Activated effector memory CD4-positive, alpha-beta T cell treated with Interleukin-2 at 50 U/mL for 16 hours (primary cell): Measurements from ENCODE around the gene MXI1.

Experiments used
- DNase-seq: peaks from one replicate; pipeline ENCODE4 v3.0.0-alpha.2; 2020

The MXI1 gene

DNA sequence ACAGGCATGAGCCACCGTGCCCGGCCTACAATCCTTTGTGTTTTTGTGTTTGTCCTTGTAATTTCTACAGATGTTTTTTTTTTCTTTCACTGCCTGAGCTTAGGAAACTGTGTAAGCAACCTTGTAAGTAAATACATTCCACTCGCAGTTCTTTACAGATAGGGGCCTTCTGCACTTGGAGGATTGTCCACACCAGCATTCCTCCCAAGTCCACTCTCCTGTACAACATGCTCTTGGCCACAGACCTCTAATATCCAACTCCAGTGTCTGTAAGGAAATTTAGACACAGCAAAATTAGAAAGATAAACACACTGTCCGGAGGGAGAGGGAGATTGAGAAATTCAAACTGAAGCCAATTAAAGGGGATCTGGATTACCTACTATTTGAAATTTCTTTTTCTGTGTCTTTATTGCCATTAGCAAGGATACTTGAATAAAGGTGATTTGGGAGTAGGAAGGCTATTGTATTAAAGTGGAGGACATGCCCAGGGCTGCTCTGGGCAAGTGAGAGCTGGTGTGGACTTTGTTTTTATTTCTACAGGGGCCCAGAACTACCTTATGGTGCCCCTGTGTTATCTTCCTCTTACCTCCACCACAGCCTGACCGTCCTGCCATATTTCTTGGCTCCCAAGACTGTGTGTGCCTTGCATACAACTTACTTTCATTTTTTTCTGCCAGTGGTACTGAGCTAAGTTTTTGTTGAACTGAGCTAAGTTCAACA lies 9.7 kb downstream of the MXI1 start:
- no peak for DNase-seq

DNA sequence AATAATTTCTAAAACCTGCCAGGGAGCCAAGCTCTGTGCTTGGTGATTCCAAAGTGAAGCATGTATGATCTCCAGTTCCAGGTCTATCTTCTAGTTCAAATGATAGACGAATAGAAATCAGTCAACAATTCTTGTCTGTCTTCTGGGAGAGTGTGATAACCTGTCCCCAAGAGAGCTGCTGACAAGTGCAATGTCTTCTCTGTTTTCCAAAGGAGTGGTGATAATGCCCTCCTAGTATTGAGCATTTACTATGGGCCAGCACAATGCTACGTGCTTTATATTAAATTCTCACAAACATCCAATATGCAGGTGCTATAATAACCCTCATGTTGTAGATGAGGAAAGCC lies 10.2 kb downstream of the MXI1 start:
- DNase-seq: no peak

DNA sequence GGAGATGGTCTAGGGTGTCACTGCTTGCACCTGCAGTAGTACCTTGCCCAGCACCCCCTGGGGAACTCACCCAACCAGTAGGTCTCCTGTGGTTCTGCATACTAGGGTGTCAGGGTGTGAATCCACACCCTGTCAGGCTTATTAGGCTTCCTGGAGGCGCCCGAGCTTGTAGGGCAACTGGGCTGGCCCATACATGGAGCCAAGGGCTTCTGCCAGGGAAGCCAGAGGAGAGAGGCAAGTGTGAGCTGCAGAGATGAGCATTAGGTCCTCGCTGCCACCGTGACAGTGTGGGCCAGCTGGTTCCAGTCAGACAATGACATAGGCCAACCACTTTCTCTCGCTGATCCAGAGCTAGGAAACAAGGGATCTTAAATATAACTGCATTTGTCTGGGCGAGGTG lies 11.2 kb downstream of the MXI1 start:
- no peak for DNase-seq

GRCh38 chr10:110219884-110220283 lies 12.5 kb downstream of the MXI1 start:
- no peak for DNase-seq

- no peak for DNase-seq
Observed at GRCh38 chr10:110220398-110220797, 13.0 kb downstream of the MXI1 start.

GRCh38 chr10:110221044-110221720 lies 13.8 kb downstream of the MXI1 start:
- DNase-seq: no peak

DNA sequence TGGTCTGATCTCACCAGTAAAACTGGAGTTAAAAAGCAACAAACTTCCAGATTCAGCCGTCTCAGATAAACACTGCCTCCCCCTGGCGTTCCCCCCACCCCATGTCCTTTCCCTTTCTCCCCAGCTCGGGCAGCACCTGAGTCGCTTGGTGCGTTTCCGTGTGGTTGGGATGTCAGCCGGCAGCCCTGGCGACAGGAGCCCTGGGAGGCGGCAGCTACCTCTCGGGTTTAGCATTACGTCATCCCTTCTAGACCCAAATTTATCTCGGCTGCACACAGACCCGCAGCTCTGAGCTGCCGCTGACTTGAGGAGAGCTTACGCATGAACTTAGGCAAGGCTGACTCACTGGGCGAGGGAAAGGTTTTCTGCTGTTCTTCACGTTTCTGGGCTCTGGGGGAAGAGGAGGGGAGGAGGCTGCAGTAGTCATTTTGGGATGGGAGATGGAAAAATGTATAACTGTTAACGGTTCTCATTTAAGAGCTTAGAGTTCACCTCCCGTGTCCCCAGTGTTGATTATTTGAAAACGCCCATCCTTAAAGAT lies 14.4 kb downstream of the MXI1 start:
- DNase-seq: peak; percentile 65

GRCh38 chr10:110222641-110223297 lies 15.4 kb downstream of the MXI1 start:
- DNase-seq: no peak

DNA sequence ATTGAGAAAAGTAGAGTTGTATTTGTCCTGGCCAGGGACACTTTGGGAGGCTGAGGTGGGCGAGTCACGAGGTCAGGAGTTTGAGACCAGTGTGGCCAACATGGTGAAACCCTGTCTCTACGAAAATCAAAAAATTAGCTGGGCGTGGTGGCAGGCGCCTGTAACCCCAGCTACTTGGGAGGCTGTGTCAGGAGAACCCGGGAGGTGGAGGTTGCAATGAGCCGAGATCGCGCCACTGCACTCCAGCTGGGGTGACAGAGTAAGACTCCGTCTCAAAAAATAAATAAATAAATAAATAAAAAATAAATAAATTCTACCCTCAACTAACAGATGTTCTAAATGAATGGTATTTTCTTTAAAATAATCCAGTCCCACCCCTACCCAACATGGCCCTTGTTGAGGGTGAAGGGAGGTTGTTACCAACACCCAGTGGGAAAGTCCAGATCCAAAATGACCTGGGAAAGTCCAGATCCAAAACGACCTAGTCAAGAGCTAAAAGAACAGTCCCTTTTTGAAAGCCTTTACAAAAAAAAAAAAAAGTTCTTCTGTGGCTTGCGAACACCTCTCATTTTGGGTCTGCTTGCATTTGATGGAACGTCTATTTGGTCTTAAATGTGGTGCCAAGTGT lies 16.0 kb downstream of the MXI1 start:
- no peak for DNase-seq

DNA sequence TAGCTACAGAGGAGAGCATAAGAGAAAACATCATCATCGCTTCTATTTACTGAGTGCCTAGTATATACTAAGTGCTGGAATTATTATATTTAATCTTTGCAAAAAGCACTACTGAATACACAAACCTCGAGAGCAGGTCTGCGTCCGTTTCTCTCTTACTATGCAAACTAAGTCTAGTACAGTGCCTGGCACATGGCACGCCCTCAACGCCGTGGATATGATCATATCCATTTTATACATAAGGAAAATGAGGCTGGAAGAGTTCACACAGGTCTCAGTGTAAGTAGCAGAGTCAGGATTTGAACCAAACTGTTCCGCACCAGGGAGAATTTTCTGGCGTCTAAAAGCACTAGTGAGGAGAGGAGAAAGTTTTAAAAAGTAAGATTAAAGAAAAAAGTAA lies 17.6 kb downstream of the MXI1 start:
- no peak for DNase-seq

DNA sequence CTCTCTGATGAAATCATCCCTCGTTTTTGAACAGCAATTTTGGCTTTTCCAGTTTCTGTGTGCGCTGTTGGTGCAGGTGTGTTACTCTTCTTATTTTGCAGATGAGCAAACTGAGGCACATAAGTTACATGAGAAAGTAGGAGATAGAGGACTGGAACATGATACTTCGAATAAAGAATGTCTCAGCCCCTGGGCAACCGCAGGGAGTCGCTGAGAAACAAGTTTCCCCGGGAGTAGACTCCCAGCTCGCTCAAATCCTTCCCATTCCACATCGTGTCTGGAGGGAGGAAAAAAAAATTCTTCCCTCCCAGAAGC lies 18.0 kb downstream of the MXI1 start:
- DNase-seq: no peak

DNA sequence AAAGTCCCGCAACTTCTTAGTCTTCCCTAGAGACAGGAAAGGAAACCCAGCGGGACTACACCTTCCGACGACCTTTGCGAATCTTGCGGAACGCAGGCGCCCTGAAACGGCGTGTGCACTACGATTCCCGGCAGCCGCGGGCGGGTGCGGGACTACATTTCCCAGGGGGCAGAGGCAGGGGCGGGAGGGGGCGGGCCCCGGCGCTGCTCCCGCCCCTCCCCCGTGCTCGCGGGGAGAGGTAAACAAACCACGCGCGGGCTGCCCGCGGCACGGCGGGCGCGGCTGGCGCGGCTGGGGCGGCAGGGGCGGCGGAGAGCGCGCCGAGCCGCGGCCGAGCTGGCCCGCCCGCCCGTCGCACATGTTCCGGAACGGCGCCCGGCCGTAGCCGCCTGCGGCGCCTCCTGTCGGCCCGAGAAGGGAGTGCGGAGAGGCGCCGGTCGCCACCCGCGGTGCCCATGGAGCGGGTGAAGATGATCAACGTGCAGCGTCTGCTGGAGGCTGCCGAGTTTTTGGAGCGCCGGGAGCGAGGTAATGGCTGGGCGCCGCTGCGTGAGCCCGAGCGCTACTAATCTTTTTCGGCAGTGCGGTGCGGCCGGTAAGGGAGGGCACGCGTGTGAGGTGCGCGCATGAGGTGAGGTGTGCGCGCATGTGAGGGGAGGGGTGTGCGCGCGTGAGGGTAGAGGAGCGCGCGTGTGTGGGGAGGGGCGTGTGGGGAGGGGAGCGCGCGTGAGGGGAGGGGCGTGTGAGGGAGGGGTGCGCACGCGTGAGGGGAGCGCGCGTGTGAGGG lies 18.5 kb downstream of the MXI1 start:
- DNase-seq: peak; percentile 83

- peak; percentile 74 for DNase-seq
Observed at GRCh38 chr10:110226543-110226925, 19.1 kb downstream of the MXI1 start.

DNA sequence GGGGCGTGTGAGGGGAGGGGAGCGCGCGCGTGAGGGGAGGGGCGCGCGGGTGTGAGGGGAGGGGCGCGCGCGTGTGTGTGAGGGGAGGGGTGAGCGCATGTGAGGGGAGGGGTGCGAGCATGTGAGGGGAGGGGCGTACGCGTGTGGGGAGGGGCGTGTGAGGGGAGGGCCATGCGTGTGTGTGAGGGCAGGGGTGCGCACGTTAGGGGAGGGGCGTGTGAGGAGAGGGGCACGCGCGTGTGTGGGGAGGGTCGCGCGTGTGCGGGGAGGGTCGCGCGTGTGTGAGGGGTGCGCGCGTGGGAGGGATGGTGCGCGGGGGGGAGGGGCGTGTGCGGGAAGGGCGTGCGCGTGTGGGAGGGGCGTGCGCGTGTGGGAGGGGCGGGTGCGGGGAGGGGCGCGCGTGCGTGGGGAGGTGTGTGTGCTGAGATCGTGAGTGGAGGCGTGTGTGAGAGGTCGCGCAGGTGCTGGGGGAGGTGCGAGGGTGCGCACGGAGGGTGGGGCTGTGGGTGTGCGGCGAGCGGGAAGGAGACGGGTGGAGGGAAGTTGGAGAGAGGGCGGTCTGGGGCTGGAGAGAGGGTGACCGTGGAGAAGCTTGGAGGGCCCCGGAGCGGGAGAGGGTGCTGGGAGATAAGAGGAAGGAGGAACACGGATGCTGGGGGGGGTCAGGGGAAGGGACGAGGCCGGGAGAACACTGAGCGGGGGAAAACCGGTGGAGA lies 19.7 kb downstream of the MXI1 start:
- peak; percentile 61 for DNase-seq

DNA sequence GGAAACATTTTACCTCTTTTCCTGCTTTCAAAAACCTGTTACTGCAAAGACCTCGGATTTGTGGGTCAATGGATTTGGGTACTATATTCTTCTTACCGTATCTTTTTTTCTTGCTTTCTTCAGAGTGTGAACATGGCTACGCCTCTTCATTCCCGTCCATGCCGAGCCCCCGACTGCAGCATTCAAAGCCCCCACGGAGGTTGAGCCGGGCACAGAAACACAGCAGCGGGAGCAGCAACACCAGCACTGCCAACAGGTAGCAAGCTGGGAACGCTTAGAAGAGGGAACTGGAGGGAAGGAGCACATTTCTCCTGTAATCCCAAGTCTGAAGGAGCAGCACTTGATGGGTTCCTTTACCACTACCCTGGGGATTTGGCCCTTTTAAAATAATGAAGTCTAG lies 20.7 kb downstream of the MXI1 start:
- DNase-seq: no peak

GRCh38 chr10:110229155-110229554 lies 21.8 kb downstream of the MXI1 start:
- DNase-seq: no peak

DNA sequence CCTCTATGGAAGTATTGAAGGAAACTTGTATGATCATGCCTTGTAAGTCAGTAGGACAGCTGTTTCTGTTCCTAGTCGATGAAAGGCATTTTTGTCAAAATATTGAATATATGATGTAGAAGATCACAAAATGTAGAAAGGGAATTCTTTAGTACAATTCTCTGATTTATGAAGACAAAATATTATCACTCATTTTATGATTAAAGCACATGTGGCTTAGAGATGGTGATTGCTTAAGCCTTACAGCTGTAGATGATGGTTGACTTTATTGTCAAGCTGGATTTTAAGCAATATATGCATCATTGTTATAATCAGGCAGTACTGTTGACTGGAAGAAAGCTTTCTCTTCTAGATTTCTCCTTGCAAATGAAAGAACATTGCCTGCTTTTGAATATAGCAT lies 26.4 kb downstream of the MXI1 start:
- no peak for DNase-seq

DNA sequence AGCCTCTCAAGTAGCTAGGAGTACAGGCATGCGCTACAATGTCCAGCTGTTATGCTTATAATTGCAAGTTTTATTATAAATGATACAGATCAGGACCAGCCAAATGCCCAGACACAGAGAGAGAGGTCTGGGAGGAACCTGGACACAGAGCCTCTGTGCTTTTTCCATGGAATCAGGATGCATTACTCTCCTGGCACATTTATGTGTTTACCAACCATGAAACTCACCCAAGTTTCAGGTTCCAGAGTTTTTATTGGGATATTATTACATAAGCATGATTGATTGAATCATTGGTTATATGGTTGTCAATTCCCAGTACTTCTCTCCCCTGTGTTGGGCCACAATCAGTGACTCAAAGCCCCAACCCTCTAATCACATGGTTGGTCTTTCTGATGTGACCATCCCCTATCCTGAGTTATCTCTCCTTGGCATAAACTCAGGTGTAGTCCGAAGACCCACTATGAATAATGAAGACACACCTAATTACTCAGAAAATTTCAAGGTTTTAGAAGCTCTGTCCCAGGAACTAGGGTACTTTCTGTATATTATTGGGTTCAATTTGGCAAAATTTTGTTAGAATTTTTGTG lies 30.6 kb downstream of the MXI1 start:
- no peak for DNase-seq

DNA sequence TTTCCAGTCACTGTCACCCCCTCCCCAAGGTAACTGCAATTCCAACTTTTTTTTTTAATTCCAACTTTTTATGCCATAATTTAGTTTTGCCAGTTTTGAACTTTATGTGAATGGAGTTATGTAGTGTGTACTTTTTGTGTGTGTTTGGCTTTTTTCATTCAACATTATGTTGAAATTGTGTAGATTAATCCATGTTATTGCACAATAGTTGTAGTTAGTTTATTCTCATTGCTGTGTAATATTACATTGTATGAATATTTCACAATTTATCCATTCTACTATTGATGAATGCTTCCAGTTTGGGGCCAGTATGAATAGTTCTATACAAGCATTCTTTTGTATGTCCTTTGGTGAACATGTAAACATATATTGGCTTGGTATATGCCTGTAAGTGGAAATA lies 32.5 kb downstream of the MXI1 start:
- no peak for DNase-seq

- DNase-seq: no peak
Observed at GRCh38 chr10:110241407-110241806, 34.0 kb downstream of the MXI1 start.

DNA sequence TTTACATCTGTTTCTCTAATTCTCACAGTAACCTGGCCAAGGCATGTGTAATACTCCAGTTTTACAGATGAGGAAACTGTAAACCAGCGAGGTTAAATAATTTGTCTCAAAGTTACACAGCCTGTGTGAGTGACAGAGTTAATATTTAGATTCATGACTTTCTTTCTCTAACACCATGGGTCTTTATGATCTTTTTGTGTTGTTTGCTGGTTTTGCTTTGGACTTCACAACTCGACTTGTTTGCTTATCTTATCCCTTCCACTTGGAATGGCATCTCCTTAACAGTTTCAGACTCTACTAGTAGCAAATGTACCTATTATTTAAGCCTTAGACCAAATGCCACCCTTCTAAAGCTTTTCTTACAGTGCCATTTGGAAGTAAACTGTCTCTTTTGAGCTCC lies 34.4 kb downstream of the MXI1 start:
- no peak for DNase-seq

DNA sequence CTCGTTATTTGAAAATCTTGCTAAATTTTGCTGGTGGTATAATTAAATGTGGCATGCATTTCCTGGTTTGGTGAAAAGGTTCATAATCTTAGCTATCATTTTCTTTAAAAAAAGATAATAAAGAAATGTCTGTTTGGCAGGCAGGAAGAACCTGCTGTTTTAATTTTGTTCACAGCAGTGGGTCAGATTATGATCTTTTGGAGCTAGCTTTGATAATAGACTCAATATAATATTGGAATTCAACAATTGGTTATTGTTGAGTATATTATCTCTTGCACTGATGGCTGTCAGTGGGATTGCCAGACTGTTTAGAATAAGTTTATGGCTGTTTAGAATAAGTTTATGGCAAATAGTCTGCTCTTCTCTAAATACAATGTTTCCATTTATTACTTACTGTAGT lies 35.1 kb downstream of the MXI1 start:
- no peak for DNase-seq
